GM10248 (cell line): ENCODE measurements around the gene TIMM17A.

Experiments used
- CTCF ChIA-PET: fragments of 300-600 bp; sonication (Branson Sonifier 250); formaldehyde crosslinking; extraction: SDS; loops from one replicate; lab custom pipeline; 2021; ENCODE audit warnings: antibody characterized with exemption; lab: Yijun Ruan, JAX
- POLR2A ChIA-PET: fragments of 350-650 bp; sonication (Branson Sonifier 250); formaldehyde crosslinking; extraction: SDS; loops from one replicate; lab custom pipeline; 2020; ENCODE audit warnings: antibody characterized with exemption; lab: Yijun Ruan, JAX
- DNase-seq: peaks from one replicate; pipeline ENCODE4 v3.0.0; 2012; ENCODE audit errors: extremely low spot score
- TF ChIP-seq, protein P1 (sequence below): IDR thresholded peaks from 2 replicates; pipeline ENCODE4 v1.5.1; 2012; ENCODE audit warnings: mild to moderate bottlenecking, low read depth; ENCODE audit errors: extremely low read depth, missing control alignments, control extremely low read depth

The TIMM17A gene

DNA sequence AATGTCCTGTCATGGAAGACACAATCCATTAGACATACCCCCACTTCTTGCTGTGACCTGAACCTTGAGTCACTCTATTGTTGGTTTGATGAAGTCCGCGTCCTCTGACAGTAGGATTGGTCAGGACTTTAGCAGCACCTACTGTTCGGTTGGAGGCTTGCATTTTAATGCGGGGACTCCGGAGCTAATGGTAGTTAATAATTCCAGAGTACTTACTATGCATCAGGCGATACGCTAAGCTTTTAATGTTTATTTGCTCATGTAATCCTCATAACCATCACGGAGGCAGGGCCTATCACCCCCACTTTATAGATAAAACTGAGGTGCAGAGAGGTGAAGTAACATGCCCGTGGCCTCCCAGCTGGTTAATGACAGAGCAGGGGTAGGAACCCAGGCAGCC, 47.2 kb downstream of the TIMM17A start:
- TF ChIP-seq, protein P1, sequence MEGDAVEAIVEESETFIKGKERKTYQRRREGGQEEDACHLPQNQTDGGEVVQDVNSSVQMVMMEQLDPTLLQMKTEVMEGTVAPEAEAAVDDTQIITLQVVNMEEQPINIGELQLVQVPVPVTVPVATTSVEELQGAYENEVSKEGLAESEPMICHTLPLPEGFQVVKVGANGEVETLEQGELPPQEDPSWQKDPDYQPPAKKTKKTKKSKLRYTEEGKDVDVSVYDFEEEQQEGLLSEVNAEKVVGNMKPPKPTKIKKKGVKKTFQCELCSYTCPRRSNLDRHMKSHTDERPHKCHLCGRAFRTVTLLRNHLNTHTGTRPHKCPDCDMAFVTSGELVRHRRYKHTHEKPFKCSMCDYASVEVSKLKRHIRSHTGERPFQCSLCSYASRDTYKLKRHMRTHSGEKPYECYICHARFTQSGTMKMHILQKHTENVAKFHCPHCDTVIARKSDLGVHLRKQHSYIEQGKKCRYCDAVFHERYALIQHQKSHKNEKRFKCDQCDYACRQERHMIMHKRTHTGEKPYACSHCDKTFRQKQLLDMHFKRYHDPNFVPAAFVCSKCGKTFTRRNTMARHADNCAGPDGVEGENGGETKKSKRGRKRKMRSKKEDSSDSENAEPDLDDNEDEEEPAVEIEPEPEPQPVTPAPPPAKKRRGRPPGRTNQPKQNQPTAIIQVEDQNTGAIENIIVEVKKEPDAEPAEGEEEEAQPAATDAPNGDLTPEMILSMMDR: no peak
- CTCF ChIA-PET: interaction anchor here (3.3 to 6.5 kb wide), 3 partner anchors 9 to 133 kb away, joined by 42 to 86 read pairs (median 47); partner anchors contain the start of gene ELF3
- POLR2A ChIA-PET: interaction anchor here (0.5 kb wide), 1 partner anchor 127 kb away, joined by 9 read pairs; no protein-coding TSS in a partner anchor
- DNase-seq: no peak

DNA sequence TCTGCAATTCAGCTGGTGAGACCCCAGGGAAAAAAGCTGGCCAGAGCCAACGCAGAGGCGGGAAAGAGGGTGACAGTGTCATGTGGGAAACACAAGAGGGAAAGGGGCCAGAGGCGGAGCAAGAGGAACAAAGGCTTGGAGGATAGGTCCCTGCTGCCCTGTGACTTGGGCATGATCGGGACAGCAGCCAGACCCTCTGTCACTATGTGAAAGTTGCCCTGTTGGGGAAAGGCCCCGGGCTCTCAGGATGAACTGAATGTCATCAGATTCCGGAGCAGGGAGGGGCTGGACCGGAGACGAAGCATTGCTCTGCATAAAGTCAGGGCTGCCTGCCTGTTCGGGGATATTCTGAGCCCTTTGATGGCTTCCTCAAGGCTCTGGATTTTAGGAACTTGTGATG, 49.4 kb downstream of the TIMM17A start:
- POLR2A ChIA-PET: no interaction called here
- TF ChIP-seq, protein P1: no peak

DNA sequence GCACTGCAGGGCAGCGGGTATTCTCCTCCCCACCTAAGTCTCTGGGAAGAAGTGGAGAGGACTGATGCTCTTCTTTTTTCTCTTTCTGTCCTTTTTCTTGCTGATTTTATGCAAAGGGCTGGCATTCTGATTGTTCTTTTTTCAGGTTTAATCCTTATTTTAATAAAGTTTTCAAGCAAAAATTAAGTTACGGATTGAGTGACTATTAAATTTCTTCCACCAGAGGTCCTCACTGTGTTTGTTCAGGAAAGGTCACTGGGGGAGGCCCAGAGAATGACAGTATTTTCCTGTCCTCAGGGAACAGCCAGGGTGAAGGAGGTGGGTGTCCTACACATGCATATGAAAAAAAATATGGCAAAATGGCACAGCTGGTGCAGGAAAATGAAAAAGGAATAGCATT, 50.7 kb downstream of the TIMM17A start:
- ChIA-PET POLR2A (no interaction called here), CTCF (interaction anchor here (0.8 to 9.0 kb wide), 5 partner anchors 9 to 130 kb away, joined by 3 to 78 read pairs (median 4); no protein-coding TSS in a partner anchor)
- DNase-seq: no peak
- TF ChIP-seq, protein P1: no peak

More for the DNA sequence above, 49.4 kb downstream of the TIMM17A start:
- CTCF ChIA-PET: interaction anchor here (1.1 to 9.0 kb wide), 3 partner anchors 109 to 131 kb away, joined by 3 to 78 read pairs (median 4); no protein-coding TSS in a partner anchor
- no peak for DNase-seq

DNA sequence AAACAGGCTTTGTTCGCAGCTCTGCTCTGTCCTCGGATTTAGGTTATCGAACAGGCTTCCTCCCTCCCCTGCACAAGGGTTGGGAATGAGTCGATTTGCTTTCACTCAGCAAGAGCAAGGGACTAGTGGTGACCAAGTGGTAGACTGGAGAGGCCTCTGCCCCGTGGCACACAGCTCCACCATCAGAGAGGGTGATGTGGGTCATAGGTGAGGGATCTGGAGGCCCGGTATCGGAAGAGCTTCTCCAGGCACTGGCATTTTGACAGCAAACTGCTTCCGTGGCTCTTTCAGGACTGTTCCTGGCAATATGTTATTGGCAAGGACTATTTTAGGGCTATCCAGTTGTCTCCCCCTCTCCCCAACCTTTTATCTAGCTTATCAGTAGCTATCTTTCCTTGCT, 52.0 kb downstream of the TIMM17A start:
- CTCF ChIA-PET: interaction anchor here (0.8 to 9.0 kb wide), 11 partner anchors 8 to 128 kb away, joined by 3 to 78 read pairs (median 6); partner anchors contain the start of gene LMOD1
- TF ChIP-seq, protein P1: no peak
- DNase-seq: no peak
- POLR2A ChIA-PET: no interaction called here

DNA sequence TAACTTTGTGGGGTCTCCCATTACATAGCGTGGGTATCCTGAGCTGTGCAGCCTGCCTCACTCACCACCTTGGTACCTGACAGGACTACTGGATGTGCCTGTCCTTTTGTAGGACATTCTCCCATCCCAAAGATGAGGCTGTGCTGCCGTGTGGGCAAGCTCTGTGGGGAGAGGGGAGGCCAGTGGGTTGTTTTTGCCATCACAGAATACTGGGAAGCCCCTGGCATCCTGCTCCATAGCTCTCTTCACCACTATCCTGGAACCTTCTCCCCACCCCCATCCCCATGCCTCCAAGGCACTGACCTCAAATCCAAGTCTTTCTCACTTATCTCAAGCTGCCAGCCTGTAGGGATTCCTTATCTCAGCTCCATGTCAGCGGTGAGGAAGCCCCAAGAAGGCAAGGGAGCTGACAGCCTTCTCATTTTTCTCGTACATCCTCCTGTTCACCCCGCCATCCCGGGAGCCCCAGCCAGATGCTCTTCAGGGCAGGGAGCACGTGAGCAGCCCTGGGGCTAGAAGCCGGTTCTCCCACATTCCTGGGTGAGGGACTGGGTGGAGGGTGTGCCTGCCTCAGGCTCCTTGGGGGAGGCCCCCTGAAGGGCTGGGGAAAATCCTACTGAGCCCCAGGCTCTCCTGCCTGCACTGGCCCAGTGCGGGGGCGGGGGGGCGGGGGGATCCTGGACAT, 52.6 kb downstream of the TIMM17A start:
- no peak for DNase-seq
- TF ChIP-seq, protein P1: no peak
- POLR2A ChIA-PET: no interaction called here
- CTCF ChIA-PET: interaction anchor here (0.8 to 9.0 kb wide), 14 partner anchors 8 to 127 kb away, joined by 3 to 78 read pairs (median 6); partner anchors contain the start of gene LMOD1

DNA sequence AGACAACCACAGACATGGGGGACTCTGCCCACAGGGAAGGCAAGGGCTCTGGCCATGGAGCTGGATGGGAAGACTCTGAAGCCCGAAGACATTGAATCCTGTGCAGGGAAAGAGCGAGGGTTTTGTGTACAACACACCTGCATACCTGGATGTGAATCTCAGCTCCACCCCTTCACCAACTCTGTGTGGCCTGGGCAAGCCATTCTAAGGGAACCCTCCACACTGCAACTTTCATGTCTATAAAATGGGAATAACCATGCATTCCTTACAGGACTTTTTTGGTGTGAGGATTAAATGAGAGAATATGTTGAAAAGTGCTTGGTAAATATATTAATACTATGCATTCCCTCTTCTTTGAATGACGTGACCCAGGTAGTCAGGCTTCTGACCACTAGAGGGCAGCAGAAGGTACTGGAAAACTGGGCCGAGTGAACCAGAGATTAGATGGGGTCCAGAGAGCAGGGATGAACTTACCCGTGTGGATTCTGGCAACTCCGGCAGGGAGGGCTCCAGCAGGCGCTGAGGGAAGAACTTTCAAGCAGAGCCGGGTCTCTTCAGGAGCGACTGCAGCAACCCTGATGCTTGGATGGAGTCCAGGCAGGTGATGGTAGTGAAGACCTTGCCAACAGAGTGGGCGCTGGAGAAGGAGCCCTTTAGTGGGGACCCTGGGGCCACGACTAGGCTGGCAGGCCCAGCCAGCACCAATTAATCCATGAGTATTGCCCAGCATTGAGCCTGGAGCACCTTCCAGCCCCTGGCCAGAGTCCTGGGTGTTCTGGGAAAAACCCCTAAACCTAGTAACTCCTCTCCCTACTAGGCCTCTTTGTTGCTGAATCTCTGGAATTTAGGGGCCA, 54.2 kb downstream of the TIMM17A start:
- ChIA-PET CTCF (interaction anchor here (0.8 to 9.0 kb wide), 23 partner anchors 8 to 269 kb away, joined by 3 to 78 read pairs (median 5); partner anchors contain the start of genes GPR37L1 and RNPEP), POLR2A (no interaction called here)
- TF ChIP-seq, protein P1: peak; percentile 91
- DNase-seq: peak; percentile 80
